ENCODE data around the gene SIRPB2. TPM values are rescaled to one million over a fixed set of nuclear protein-coding genes. Genes with fewer than 3 reads are reported as not detected.

Gene SIRPB2
- polyA plus RNA-seq, 1 donor from 2014 or later, result not detected

GRCh38 chr20:1474817-1475603 lies 16.2 kb downstream of the SIRPB2 start:
- Histone ChIP-seq H3K4me2 (ENCODE audit: low read length) (no peak overlapping the region), H3K9me3 (ENCODE audit: low read length) (no peaks in the 10 kb centered on the region), H3K27ac (ENCODE audit: low read length) (no peak overlapping the region), H3F3A (ENCODE audit: insufficient read depth, low read length, poor library complexity, severe bottlenecking) (no peaks in the 10 kb centered on the region), H3K4me3 (ENCODE audit: low read length) (no peak overlapping the region), H3K79me2 (replicated peaks; ENCODE audit: insufficient read depth, low read length) (no peaks in the 10 kb centered on the region), H3K36me3 (ENCODE audit: insufficient read depth, low read length) (no peaks in the 10 kb centered on the region), H4K20me1 (ENCODE audit: insufficient read depth) (no peaks in the 10 kb centered on the region), H2AFZ (ENCODE audit: low read depth, low read length) (no peak overlapping the region), H3K9me2 (ENCODE audit: insufficient read depth, low read length) (no peaks in the 10 kb centered on the region), H3K27me3 (ENCODE audit: insufficient read depth, low read depth, low read length) (no peaks in the 10 kb centered on the region), H3K9ac (ENCODE audit: low read length) (no peak overlapping the region)
- no peak for TF ChIP-seq REST (IDR thresholded peaks at IDR 0.05; ENCODE audit: borderline replicate concordance)
- no peak for TF ChIP-seq TAF1 (IDR thresholded peaks at IDR 0.05; ENCODE audit: low read depth)
- TF ChIP-seq MXI1 (conservative IDR thresholded peaks at IDR 0.05; ENCODE audit: poor library complexity, severe bottlenecking), result no peak
- no peak for TF ChIP-seq SMC3 (conservative IDR thresholded peaks at IDR 0.05; ENCODE audit: poor library complexity)
- TF ChIP-seq EZH2 (IDR thresholded peaks at IDR 0.05; ENCODE audit: borderline replicate concordance, insufficient read depth, low read length, poor library complexity, severe bottlenecking), result no peak
- no peak for TF ChIP-seq CTCF (IDR thresholded peaks at IDR 0.05; ENCODE audit: poor library complexity, severe bottlenecking)
- no peak for TF ChIP-seq POLR2AphosphoS5 (IDR thresholded peaks at IDR 0.05)
- no peak for TF ChIP-seq RAD21 (conservative IDR thresholded peaks at IDR 0.05)

GRCh38 chr20:1474325-1474724 lies 16.9 kb downstream of the SIRPB2 start:
- no peaks in the 10 kb centered on the region for H3K27me3 ChIP-seq (ENCODE audit: insufficient read depth, low read depth, low read length)
- no peak overlapping the region for H2AFZ ChIP-seq (ENCODE audit: low read depth, low read length)
- H3K9me3 ChIP-seq (ENCODE audit: low read length), result no peaks in the 10 kb centered on the region
- H3F3A ChIP-seq (ENCODE audit: insufficient read depth, low read length, poor library complexity, severe bottlenecking), result no peaks in the 10 kb centered on the region
- no peak overlapping the region for H3K4me2 ChIP-seq (ENCODE audit: low read length)
- no peaks in the 10 kb centered on the region for H3K36me3 ChIP-seq (ENCODE audit: insufficient read depth, low read length)
- H3K4me3 ChIP-seq (ENCODE audit: low read length), result no peak overlapping the region
- no peaks in the 10 kb centered on the region for H3K9me2 ChIP-seq (ENCODE audit: insufficient read depth, low read length)
- TF ChIP-seq POLR2AphosphoS5 (IDR thresholded peaks at IDR 0.05), result no peak
- no peak for TF ChIP-seq TAF1 (IDR thresholded peaks at IDR 0.05; ENCODE audit: low read depth)
- no peak for TF ChIP-seq RAD21 (conservative IDR thresholded peaks at IDR 0.05)
- no peak for TF ChIP-seq EZH2 (IDR thresholded peaks at IDR 0.05; ENCODE audit: borderline replicate concordance, insufficient read depth, low read length, poor library complexity, severe bottlenecking)
- TF ChIP-seq REST (IDR thresholded peaks at IDR 0.05; ENCODE audit: borderline replicate concordance), result no peak
- TF ChIP-seq SMC3 (conservative IDR thresholded peaks at IDR 0.05; ENCODE audit: poor library complexity), result no peak
- no peak for TF ChIP-seq EP300 (conservative IDR thresholded peaks at IDR 0.05; ENCODE audit: poor library complexity, severe bottlenecking)
- no peak for TF ChIP-seq CTCF (IDR thresholded peaks at IDR 0.05; ENCODE audit: poor library complexity, severe bottlenecking)
- TF ChIP-seq MXI1 (conservative IDR thresholded peaks at IDR 0.05; ENCODE audit: poor library complexity, severe bottlenecking), result no peak
- no peaks in the 10 kb centered on the region for H4K20me1 ChIP-seq (ENCODE audit: insufficient read depth)
- H3K9ac ChIP-seq (ENCODE audit: low read length), result no peak overlapping the region
- no peak overlapping the region for H3K27ac ChIP-seq (ENCODE audit: low read length)
- H3K79me2 ChIP-seq (replicated peaks; ENCODE audit: insufficient read depth, low read length), result no peaks in the 10 kb centered on the region
